ENCODE data around the gene ZNG1C.
"Not testable (repeated sequence)": the region's sequence is repeated elsewhere in the genome, so short reads cannot be mapped to it uniquely, and the experiment has no call there.

DNA sequence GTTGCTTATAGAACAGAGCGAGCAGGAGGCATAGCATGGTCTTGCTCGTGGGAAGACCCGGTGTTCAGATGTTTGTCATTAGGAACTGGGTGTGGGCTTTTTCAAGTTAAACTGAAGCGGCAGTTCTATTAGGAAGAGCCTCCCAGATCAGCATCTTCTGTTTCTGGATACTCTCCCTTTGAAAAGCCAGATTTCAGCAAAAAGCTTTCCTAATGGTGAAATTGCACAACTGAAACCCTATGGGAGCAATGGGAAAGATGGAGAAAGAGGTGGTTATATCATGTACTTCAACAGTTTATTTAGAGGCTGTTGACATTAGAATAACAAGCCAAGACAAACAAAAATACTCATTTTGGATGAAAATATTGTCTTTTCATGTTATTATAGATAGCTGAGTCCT lies 102.2 kb downstream of the ZNG1C start:
- TF ChIP-seq, protein P1, sequence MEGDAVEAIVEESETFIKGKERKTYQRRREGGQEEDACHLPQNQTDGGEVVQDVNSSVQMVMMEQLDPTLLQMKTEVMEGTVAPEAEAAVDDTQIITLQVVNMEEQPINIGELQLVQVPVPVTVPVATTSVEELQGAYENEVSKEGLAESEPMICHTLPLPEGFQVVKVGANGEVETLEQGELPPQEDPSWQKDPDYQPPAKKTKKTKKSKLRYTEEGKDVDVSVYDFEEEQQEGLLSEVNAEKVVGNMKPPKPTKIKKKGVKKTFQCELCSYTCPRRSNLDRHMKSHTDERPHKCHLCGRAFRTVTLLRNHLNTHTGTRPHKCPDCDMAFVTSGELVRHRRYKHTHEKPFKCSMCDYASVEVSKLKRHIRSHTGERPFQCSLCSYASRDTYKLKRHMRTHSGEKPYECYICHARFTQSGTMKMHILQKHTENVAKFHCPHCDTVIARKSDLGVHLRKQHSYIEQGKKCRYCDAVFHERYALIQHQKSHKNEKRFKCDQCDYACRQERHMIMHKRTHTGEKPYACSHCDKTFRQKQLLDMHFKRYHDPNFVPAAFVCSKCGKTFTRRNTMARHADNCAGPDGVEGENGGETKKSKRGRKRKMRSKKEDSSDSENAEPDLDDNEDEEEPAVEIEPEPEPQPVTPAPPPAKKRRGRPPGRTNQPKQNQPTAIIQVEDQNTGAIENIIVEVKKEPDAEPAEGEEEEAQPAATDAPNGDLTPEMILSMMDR (IDR thresholded peaks at IDR 0.05; ENCODE audit: low read depth, low read length), result not testable (repeated sequence)
- TF ChIP-seq, protein P2, sequence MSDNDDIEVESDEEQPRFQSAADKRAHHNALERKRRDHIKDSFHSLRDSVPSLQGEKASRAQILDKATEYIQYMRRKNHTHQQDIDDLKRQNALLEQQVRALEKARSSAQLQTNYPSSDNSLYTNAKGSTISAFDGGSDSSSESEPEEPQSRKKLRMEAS (IDR thresholded peaks at IDR 0.05; ENCODE audit: low read depth, low read length), result not testable (repeated sequence)
- TF ChIP-seq POLR2A (IDR thresholded peaks at IDR 0.05; ENCODE audit: extremely low read depth, insufficient read length), result not testable (repeated sequence)
